HG02981 (cell line): ENCODE measurements around the gene EVC.

ENCODE experiments used
- ATAC-seq: cut with Tn5 transposase; IDR thresholded peaks from one replicate; pipeline ENCODE4 v1.9.1; 2021; ENCODE audit warnings: mild to moderate bottlenecking, moderate library complexity; ENCODE audit not compliant: unreplicated experiment

Gene EVC

GRCh38 chr4:5710961-5711478 lies at the start of gene EVC:
TSS of gene EVC (plus strand) at chr4:5711201. CDS start at chr4:5711381, 180 bp downstream.
- no peak for ATAC-seq

GRCh38 chr4:5661237-5661636 lies 49.8 kb upstream of the EVC start:
- no peak for ATAC-seq

DNA sequence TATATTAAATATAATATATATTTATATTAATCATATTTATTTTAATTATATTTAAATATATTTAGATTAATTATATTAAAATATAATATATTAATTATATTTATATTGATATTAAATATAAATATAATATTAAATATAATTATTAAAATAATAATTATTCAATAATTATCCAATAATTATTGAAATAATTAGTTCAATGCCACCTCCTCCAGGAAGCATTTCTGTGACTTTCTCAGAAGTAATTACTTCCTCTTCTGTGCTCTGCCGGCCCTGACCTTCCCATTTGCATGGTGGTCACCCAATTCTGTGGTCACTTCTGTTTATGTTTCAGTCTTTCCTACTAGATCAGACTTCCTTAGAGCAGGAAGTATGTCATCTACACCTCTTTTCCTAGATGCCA lies 48.4 kb upstream of the EVC start:
- no peak for ATAC-seq

GRCh38 chr4:5664778-5665177 lies 46.2 kb upstream of the EVC start:
- no peak for ATAC-seq

DNA sequence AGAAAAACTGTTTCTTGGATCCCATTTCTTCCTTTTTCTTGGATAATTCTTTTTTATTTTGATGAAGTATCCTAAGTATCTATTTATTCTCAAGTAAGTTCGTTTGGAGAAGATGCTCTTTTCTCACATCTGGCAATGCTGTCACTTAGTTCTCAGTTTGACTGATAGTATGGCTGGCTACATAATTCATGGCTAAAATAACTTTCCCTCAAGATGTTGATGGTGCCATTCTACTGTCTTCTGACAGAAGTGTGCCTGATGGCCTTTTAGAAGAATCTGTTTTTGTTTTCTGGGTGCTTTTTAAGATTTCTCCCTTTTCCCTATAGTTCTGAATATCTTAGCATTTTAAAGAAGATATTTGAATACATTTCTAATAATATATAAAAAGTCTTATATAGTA lies 44.3 kb upstream of the EVC start:
- no peak for ATAC-seq

DNA sequence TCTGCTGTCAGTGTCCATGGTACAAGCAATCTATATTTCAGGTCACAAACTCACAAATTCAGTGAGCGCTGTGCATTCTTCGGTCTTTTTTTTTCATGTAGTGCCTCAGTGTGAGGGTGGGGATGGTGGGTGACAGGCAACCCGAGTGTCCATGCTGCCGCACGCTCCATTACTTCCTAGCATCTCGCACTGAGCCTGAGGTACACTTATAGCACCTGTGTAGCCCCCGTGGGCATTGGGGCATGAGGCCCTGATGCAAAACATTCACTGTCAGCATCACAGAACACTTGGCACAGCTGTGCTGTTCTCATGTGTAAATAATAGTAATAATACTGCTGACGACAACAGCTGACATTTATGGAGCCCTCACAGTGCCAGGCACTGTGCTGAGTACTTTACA lies 34.2 kb upstream of the EVC start:
- ATAC-seq = no peak

DNA sequence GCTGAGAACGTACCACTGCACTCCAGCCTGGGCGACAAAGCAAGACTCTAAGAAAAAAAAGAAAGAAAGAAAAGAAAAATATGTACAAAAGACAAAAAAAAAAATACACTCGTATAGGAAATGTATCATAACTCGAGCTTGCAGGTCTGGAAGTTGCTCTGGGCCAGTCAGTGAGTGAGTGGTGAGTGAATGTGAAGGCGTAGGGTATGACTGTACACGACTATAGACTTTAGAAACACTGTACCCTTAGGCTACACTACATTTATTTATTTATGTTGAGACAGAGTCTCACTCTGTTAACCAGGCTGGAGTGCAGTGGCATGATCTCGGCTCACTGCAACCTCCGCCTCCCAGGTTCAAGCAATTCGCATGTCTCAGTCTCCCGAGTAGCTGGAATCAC lies 32.0 kb upstream of the EVC start:
- ATAC-seq = no peak

DNA sequence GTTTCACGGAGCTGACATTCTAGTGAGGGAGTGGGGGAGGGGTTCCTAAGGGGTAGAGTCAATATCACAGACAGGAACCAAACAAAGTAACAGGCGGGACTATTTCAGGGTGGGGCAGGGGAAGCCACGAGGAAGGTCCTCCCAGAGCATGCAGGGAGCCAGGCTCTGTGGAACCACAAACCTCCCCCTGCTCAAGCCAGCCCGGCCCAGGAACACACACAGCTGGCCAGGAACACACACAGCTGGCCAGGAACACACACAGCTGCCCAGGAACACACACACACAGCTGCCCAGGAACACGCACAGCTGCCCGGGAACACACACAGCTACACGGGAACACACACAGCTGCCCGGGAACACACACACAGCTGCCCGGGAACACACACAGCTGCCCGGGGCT lies 27.4 kb upstream of the EVC start:
- no peak for ATAC-seq

DNA sequence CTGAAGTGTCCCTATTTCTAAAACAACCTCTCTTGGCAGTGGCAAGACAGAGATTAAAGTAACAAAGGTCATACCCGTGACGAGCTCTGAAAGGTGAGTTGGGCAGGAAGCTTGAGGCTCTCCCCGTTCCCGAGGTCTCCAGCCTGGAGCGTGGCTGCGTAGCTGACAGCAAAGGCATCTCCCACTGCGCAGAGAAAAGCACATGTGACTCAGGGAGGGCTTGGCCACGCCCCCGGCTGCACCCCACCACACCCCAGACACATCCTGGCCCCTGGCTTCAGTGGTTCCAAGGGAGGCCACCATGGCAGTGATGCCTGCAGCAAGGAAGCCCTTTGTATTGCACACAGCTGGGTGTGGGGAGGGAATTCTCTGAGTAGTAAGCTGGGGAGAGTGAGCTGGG lies 25.7 kb upstream of the EVC start:
- no peak for ATAC-seq

- no peak for ATAC-seq
Measured at GRCh38 chr4:5686338-5686737, 24.7 kb upstream of the EVC start.

DNA sequence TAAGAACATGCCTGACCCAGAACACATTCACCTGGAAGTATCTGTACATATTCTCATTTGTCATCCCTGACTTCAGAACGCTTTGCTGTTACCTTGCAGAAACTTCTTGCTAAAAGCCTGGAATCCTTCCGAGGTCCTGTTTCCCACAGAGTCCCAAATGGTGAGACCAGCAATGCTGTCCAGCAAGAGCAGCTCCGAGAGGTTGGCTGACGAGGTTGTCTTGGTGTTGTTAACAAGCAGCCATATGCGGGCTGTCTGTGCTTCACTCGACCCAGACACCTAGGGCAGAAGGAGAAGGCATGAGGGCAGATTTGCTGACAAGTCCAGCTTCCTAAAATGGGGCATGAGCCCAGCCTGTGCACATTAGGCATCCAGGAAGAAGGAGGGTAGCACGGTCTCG lies 21.9 kb upstream of the EVC start:
- no peak for ATAC-seq

GRCh38 chr4:5691491-5692132 lies 19.4 kb upstream of the EVC start:
- ATAC-seq = no peak

GRCh38 chr4:5693871-5694270 lies 17.1 kb upstream of the EVC start:
- ATAC-seq = no peak

DNA sequence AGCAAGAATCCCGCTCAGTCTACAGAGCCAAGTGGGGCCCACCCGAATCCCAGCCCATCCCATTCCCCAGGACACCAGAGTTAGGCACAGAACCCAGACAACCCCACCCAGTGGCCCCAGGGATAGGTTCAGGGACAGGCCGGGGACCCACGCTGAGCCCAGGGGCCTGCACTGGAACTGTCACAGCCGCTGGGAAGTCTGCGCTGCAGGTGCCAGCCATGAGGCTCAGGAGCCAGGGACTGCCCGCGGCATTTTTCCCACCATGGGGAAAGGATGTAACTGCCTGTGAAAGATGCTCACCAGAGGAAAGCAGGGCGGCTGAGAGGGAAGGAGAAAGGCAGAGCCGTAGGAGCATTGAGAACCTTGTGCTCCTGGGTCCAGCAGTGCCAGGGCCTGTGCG lies 14.7 kb upstream of the EVC start:
- ATAC-seq = no peak

DNA sequence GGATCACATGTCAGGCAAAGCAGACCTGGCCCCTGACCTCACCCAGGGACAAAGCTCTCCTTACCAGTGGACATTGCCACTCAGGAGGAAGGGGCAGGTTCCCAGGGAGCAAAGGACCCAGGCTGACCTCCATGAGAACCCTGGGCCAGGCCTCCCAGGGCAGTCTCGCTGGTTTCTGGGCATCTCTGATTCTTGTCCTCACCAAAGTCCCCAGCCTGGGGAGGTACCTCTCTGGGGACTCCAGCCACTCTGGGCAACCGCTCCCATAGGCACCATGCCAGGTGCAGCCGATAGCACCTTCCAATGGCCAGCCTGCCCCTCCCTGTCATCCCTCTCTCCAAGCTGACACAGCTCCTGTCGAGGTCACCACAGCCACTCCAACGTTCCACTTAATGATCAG lies 10.5 kb upstream of the EVC start:
- no peak for ATAC-seq

DNA sequence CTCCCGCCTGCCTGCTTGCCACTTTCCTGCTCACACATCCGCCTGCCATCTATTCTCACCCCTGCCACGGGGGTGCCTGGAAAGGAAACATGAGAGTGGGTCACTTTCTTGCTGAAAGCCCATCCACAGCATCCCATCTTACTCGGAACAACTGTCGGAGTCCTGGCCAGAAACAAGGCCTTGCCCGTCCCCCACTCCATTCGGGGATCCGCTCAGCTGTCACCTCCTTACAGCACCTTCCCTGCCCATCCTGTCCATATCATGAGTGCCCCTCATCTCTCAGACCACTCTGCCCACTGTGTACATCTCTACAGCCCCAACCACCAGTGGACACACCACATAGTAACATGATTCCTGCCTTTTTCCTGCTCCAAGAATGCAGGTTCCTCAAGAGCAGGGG lies 9.0 kb upstream of the EVC start:
- ATAC-seq = no peak

GRCh38 chr4:5703831-5704230 lies 7.2 kb upstream of the EVC start:
- no peak for ATAC-seq

- ATAC-seq = no peak
Measured at GRCh38 chr4:5704276-5704675, 6.7 kb upstream of the EVC start.

DNA sequence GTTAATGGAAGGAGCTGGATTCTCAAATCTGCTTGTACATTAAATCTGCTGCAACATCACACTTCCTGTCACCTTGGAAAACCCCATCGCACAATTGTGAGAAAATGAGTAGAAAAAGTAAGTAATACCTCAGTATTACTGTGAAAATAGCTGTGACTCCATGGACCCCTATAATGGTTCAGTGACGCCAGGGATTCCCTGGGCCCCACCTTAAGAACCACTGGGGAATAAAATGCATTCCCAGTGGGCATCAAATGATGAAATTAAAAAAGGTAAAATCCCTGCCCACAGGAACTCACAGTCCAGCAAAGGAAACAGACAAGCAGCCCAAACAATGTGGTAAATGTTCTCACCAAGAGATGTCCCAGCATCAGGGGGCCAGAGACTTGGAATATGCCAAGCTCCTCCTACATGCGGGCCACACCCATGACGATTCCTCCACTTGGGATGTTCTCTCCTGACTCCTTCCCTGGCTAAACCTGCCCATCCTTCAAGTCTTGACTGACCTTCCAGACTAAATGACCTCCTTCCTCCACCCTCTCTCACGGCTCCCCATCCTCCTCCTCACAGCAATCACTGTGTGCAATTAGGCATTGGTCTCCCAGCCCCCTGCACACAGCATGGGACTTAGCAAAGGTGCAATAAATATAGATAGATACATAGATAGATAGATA lies 5.2 kb upstream of the EVC start:
- no peak for ATAC-seq

- ATAC-seq = no peak
Measured at GRCh38 chr4:5706486-5707290, 4.3 kb upstream of the EVC start.

DNA sequence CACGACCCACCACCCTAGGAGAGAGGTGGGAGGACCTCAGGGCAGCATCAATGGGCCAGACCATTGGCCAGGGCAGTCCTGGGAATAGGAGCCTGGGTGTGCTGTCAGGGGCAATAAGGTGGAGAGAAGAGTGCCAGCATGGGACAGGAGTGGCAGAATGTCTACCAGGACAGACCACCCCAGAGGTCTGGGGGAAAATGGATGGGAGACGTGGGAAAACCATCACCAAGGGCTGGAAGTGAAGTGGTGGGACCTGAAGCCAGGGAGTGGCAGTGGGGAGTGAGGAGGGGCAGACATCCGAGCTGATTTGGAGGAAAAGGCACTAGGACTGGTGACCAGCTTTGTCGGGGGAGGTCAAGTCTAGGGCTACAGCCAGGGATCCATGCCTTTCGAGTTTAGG lies 3.6 kb upstream of the EVC start:
- no peak for ATAC-seq
